ENCODE measurements around the gene CDHR2.
A peak's percentile ranks its signal among the peaks of the same experiment; 100 is the strongest.

Gene CDHR2

DNA sequence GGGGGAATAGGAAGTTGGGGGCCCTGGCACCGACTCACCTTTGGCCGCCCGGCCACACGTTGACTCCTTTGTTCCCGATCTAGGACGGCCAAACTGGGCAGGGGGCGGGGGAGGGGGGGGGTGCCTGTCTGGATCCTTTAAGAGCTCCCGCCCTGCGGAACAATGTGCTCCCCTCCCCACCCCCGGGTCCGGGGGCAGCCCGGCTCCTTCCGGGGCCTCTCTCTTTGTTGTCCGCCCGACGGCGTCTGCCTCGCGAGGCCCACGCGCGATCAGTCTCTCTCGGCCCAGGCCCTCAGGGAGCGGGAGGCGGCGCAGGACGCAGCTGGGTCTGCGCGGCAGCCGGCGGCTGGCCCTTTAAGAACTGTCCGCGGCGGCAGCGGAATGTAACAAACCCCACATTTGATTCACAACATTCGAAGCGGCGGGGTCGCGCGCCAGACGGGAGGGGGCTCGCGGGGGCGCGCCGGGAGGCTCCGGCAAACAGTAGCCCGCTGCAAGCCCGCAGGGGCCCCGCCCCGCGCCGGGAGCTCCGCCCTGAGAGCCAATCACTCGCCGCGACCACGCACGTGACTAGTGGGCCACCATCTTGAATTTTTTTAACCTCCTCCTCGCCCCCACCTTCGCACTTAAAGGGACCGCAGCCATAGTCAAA, 12.1 kb upstream of the CDHR2 start, which contains the start of gene RNF44 (continued):
- TF ChIP-seq ZNF792 (tag by site-specific recombination; IDR thresholded peaks at IDR 0.05), result no peak
- peak; percentile 84 for TF ChIP-seq OSR2 (tag by site-specific recombination; IDR thresholded peaks at IDR 0.05)
- TF ChIP-seq INSM2 (tag by site-specific recombination; IDR thresholded peaks at IDR 0.05), result peak; percentile 66; the same call in 1 of the 2 replicates
- TF ChIP-seq, protein P1, sequence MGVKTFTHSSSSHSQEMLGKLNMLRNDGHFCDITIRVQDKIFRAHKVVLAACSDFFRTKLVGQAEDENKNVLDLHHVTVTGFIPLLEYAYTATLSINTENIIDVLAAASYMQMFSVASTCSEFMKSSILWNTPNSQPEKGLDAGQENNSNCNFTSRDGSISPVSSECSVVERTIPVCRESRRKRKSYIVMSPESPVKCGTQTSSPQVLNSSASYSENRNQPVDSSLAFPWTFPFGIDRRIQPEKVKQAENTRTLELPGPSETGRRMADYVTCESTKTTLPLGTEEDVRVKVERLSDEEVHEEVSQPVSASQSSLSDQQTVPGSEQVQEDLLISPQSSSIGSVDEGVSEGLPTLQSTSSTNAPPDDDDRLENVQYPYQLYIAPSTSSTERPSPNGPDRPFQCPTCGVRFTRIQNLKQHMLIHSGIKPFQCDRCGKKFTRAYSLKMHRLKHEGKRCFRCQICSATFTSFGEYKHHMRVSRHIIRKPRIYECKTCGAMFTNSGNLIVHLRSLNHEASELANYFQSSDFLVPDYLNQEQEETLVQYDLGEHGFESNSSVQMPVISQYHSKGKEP (tag by site-specific recombination; IDR thresholded peaks at IDR 0.05), result no peak
- no peak for TF ChIP-seq MZF1 (tag by site-specific recombination; IDR thresholded peaks at IDR 0.05; ENCODE audit: borderline replicate concordance)
- no peak for TF ChIP-seq ZSCAN18 (tag by site-specific recombination; IDR thresholded peaks at IDR 0.05)
- TF ChIP-seq ZFP69B (tag by site-specific recombination; IDR thresholded peaks at IDR 0.05), result no peak
- TF ChIP-seq ZNF155 (tag by site-specific recombination; IDR thresholded peaks at IDR 0.05), result no peak
- peak; percentile 94 for TF ChIP-seq ZBTB11 (tag by site-specific recombination; conservative IDR thresholded peaks at IDR 0.05; ENCODE audit: low read depth)
- TF ChIP-seq ZNF654 (tag by site-specific recombination; IDR thresholded peaks at IDR 0.05; ENCODE audit: low read depth), result no peak
- no peak for TF ChIP-seq BCL11A (tag by site-specific recombination; IDR thresholded peaks at IDR 0.05; ENCODE audit: low read depth)
- TF ChIP-seq SP3 (tag by site-specific recombination; IDR thresholded peaks at IDR 0.05), result no peak
- no peak; the same call in 1 of the 2 replicates for TF ChIP-seq ZNF561 (tag by site-specific recombination; IDR thresholded peaks at IDR 0.05; ENCODE audit: borderline replicate concordance)
- TF ChIP-seq, protein P2, sequence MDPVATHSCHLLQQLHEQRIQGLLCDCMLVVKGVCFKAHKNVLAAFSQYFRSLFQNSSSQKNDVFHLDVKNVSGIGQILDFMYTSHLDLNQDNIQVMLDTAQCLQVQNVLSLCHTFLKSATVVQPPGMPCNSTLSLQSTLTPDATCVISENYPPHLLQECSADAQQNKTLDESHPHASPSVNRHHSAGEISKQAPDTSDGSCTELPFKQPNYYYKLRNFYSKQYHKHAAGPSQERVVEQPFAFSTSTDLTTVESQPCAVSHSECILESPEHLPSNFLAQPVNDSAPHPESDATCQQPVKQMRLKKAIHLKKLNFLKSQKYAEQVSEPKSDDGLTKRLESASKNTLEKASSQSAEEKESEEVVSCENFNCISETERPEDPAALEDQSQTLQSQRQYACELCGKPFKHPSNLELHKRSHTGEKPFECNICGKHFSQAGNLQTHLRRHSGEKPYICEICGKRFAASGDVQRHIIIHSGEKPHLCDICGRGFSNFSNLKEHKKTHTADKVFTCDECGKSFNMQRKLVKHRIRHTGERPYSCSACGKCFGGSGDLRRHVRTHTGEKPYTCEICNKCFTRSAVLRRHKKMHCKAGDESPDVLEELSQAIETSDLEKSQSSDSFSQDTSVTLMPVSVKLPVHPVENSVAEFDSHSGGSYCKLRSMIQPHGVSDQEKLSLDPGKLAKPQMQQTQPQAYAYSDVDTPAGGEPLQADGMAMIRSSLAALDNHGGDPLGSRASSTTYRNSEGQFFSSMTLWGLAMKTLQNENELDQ (tag by site-specific recombination; IDR thresholded peaks at IDR 0.05; ENCODE audit: low read depth), result no peak
- TF ChIP-seq ZFHX2 (tag by site-specific recombination; conservative IDR thresholded peaks at IDR 0.05), result peak; percentile 81
- TF ChIP-seq, protein P3, sequence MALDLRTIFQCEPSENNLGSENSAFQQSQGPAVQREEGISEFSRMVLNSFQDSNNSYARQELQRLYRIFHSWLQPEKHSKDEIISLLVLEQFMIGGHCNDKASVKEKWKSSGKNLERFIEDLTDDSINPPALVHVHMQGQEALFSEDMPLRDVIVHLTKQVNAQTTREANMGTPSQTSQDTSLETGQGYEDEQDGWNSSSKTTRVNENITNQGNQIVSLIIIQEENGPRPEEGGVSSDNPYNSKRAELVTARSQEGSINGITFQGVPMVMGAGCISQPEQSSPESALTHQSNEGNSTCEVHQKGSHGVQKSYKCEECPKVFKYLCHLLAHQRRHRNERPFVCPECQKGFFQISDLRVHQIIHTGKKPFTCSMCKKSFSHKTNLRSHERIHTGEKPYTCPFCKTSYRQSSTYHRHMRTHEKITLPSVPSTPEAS (tag by site-specific recombination; IDR thresholded peaks at IDR 0.05), result no peak
- TF ChIP-seq, protein P4, sequence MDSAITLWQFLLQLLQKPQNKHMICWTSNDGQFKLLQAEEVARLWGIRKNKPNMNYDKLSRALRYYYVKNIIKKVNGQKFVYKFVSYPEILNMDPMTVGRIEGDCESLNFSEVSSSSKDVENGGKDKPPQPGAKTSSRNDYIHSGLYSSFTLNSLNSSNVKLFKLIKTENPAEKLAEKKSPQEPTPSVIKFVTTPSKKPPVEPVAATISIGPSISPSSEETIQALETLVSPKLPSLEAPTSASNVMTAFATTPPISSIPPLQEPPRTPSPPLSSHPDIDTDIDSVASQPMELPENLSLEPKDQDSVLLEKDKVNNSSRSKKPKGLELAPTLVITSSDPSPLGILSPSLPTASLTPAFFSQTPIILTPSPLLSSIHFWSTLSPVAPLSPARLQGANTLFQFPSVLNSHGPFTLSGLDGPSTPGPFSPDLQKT (IDR thresholded peaks at IDR 0.05; ENCODE audit: borderline replicate concordance, low read depth, low read length), result no peak
- TF ChIP-seq ZNF366 (tag by site-specific recombination; conservative IDR thresholded peaks at IDR 0.05), result no peak
- no peak for TF ChIP-seq ZNF558 (tag by site-specific recombination; IDR thresholded peaks at IDR 0.05)
- TF ChIP-seq ZNF404 (tag by site-specific recombination; IDR thresholded peaks at IDR 0.05), result no peak
- TF ChIP-seq, protein P5, sequence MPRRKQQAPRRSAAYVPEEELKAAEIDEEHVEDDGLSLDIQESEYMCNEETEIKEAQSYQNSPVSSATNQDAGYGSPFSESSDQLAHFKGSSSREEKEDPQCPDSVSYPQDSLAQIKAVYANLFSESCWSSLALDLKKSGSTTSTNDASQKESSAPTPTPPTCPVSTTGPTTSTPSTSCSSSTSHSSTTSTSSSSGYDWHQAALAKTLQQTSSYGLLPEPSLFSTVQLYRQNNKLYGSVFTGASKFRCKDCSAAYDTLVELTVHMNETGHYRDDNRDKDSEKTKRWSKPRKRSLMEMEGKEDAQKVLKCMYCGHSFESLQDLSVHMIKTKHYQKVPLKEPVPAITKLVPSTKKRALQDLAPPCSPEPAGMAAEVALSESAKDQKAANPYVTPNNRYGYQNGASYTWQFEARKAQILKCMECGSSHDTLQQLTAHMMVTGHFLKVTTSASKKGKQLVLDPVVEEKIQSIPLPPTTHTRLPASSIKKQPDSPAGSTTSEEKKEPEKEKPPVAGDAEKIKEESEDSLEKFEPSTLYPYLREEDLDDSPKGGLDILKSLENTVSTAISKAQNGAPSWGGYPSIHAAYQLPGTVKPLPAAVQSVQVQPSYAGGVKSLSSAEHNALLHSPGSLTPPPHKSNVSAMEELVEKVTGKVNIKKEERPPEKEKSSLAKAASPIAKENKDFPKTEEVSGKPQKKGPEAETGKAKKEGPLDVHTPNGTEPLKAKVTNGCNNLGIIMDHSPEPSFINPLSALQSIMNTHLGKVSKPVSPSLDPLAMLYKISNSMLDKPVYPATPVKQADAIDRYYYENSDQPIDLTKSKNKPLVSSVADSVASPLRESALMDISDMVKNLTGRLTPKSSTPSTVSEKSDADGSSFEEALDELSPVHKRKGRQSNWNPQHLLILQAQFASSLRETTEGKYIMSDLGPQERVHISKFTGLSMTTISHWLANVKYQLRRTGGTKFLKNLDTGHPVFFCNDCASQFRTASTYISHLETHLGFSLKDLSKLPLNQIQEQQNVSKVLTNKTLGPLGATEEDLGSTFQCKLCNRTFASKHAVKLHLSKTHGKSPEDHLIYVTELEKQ (tag by site-specific recombination; IDR thresholded peaks at IDR 0.05; ENCODE audit: borderline replicate concordance), result no peak
- no peak for TF ChIP-seq GLI4 (tag by site-specific recombination; IDR thresholded peaks at IDR 0.05)
